Panc1 (cell line): ENCODE data around the gene TCTN3. TPM values are rescaled to one million over a fixed set of nuclear protein-coding genes. Genes with fewer than 3 reads are reported as not detected.
"Not testable (repeated sequence)": the region's sequence is repeated elsewhere in the genome, so short reads cannot be mapped to it uniquely, and the experiment has no call there.

Experiments used
- ATAC-seq: fragments of 200-7000 bp; cut with Tn5 transposase; 2 replicates; pipeline ENCODE4 v1.9.1; 2020; ENCODE audit warnings: mild to moderate bottlenecking, moderate library complexity
- BruUV-seq: library from RNA; stranded (reverse); fragments of 400-500 nt; replicated peaks from 2 replicates; lab custom pipeline; 2021; lab: Mats Ljungman, UMichigan
- CTCF ChIA-PET: fragments of 300-600 bp; sonication (Branson Sonifier 250); formaldehyde crosslinking; loops from one replicate; lab custom pipeline; 2022; ENCODE audit warnings: antibody characterized with exemption; lab: Charles Lee
- POLR2A ChIA-PET: fragments of 300-600 bp; sonication (Branson Sonifier 250); formaldehyde crosslinking; loops from one replicate; lab custom pipeline; 2022; ENCODE audit warnings: antibody characterized with exemption; lab: Charles Lee
- DNase-seq: peaks from one replicate; pipeline ENCODE4 v3.0.0-alpha.2; 2010; ENCODE audit warnings: low read depth, low spot score
- H3K27ac ChIP-seq: 2 replicates; pipeline ENCODE4 v1.5.1; 2011; ENCODE audit warnings: mild to moderate bottlenecking, low read length, inconsistent platforms
- H3K27me3 ChIP-seq: fragments of 200-500 bp; sonication (Bioruptor generic); 2 replicates; pipeline ENCODE4 v1.6.0; 2014; ENCODE audit warnings: low read length, inconsistent platforms; ENCODE audit not compliant: control insufficient read depth, insufficient read depth
- H3K36me3 ChIP-seq: fragments of 200-500 bp; sonication (Bioruptor generic); 2 replicates; pipeline ENCODE4 v1.5.1; 2014; ENCODE audit warnings: inconsistent platforms, mild to moderate bottlenecking, low read length, moderate library complexity; ENCODE audit not compliant: control insufficient read depth, insufficient read depth
- H3K4me1 ChIP-seq: 2 replicates; pipeline ENCODE4 v1.5.1; 2011; ENCODE audit warnings: inconsistent platforms, mild to moderate bottlenecking, low read length, moderate library complexity; ENCODE audit not compliant: control insufficient read depth, insufficient read depth
- H3K4me3 ChIP-seq, 2 experiments: 2 replicates each; pipeline ENCODE4 v1.5.1; 2011 to 2012; ENCODE audit warnings: low read depth in 2 of 2, low read length in 2 of 2, mild to moderate bottlenecking in 2 of 2, inconsistent platforms in 1 of 2, moderate library complexity in 1 of 2
- H3K9me3 ChIP-seq: fragments of 200-500 bp; sonication (Bioruptor generic); 2 replicates; pipeline ENCODE4 v1.5.1; 2014; ENCODE audit warnings: low read depth, mild to moderate bottlenecking, inconsistent platforms, low read length, moderate library complexity; ENCODE audit not compliant: control insufficient read depth, insufficient read depth
- POLR2AphosphoS5 ChIP-seq: IDR thresholded peaks from 2 replicates; pipeline ENCODE4 v1.6.1; 2012; ENCODE audit warnings: mild to moderate bottlenecking, low read depth, low read length, moderate library complexity
- SIN3A ChIP-seq: IDR thresholded peaks from 2 replicates; pipeline ENCODE4 v1.6.1; 2012; ENCODE audit warnings: low read depth, mild to moderate bottlenecking, low read length, moderate library complexity, borderline replicate concordance; ENCODE audit not compliant: insufficient read depth
- TCF7L2 ChIP-seq: IDR thresholded peaks from 2 replicates; pipeline ENCODE4 v1.6.1; 2011; ENCODE audit warnings: mild to moderate bottlenecking, low read depth, low read length, inconsistent platforms
- in situ Hi-C: cut with HindIII; loops from 2 replicates; pipeline ENCODE4 v1.10.0; 2016; ENCODE audit warnings: low sequenced_read_pairs, low pct_unique_long_range_greater_than_20kb
- intact Hi-C: fragments of 100-400 bp; cut with micrococcal nuclease; formaldehyde crosslinking; loops from one replicate; pipeline ENCODE4 v1.10.0; 2022; ENCODE audit not compliant: unreplicated experiment
- total RNA-seq: library from RNA; stranded (reverse); gene quantifications from one replicate; pipeline ENCODE4 v1.2.1, GENCODE V29; 2021; ENCODE audit not compliant: unreplicated experiment
- TF ChIP-seq, protein P1 (sequence below), 2 experiments: IDR thresholded peaks; 2 replicates each; pipeline ENCODE4 v1.6.1; 2011 to 2012; ENCODE audit warnings: low read depth in 2 of 2, control low read depth in 1 of 2, low read length in 1 of 2, mild to moderate bottlenecking in 1 of 2, moderate library complexity in 1 of 2; ENCODE audit not compliant: insufficient read depth in 1 of 2
- TF ChIP-seq, protein P2 (sequence below): fragments of 450-650 bp; IDR thresholded peaks from 2 replicates; pipeline ENCODE4 v1.5.1; 2017; ENCODE audit warnings: mild to moderate bottlenecking

TCTN3 gene
- total RNA-seq, 1 experiment from 2014 or later, result 56.6 TPM

DNA sequence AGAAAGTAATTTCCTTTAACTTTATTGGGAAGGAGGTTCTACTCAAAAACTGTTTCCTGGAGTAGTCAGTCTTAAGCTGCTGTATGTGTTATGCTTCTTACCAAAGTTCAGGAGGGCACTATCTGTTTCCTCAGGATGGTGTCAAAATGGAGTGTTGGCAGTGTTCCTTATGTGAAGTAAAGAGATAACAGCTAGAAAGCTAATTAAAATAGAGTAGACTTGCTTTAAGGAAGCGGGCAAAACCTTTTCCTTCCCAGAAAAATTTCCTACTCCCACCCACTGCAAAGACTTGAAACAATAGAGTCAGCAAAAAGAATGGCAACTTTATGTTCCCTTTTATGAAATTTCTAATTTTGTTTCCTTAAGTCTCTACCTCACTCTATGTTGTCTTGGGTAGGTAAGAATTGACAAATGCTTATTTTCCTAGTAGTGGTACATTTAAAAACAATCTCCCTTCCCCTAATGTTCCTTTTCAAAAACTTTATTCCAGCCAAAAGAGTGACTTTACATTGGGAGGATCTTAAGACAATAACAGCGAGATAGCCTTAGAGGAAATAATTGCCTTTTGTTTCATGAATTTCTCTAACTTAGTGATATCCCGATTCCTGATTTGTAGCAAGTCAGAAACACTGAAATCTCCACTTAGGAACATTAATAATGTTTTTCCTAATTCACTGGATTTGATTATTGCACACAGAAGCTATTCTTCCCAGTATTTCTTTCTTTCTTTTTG, 35.8 kb upstream of the TCTN3 start:
- H3K27me3 ChIP-seq, result 0 out of 2 replicates have a peak, but pooled peaks cover 5% of the 10 kb centered on the region
- no peak overlapping the region for H3K4me3 ChIP-seq
- H3K36me3 ChIP-seq, result no peaks in the 10 kb centered on the region
- no TSS peak for BruUV-seq
- no peaks in the 10 kb centered on the region; the same call in 1 of the 2 replicates for H3K9me3 ChIP-seq
- ChIA-PET CTCF (no interaction called here), POLR2A (no interaction called here)
- ATAC-seq (no peak), DNase-seq (no peak)
- TF ChIP-seq POLR2AphosphoS5 (no peak), SIN3A (no peak), TCF7L2 (no peak)
- TF ChIP-seq, protein P1, sequence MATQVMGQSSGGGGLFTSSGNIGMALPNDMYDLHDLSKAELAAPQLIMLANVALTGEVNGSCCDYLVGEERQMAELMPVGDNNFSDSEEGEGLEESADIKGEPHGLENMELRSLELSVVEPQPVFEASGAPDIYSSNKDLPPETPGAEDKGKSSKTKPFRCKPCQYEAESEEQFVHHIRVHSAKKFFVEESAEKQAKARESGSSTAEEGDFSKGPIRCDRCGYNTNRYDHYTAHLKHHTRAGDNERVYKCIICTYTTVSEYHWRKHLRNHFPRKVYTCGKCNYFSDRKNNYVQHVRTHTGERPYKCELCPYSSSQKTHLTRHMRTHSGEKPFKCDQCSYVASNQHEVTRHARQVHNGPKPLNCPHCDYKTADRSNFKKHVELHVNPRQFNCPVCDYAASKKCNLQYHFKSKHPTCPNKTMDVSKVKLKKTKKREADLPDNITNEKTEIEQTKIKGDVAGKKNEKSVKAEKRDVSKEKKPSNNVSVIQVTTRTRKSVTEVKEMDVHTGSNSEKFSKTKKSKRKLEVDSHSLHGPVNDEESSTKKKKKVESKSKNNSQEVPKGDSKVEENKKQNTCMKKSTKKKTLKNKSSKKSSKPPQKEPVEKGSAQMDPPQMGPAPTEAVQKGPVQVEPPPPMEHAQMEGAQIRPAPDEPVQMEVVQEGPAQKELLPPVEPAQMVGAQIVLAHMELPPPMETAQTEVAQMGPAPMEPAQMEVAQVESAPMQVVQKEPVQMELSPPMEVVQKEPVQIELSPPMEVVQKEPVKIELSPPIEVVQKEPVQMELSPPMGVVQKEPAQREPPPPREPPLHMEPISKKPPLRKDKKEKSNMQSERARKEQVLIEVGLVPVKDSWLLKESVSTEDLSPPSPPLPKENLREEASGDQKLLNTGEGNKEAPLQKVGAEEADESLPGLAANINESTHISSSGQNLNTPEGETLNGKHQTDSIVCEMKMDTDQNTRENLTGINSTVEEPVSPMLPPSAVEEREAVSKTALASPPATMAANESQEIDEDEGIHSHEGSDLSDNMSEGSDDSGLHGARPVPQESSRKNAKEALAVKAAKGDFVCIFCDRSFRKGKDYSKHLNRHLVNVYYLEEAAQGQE (IDR thresholded peaks at IDR 0.05; ENCODE audit: insufficient read depth in 1 of 2, low read depth in 2 of 2, low read length in 1 of 2), result no peak
- TF ChIP-seq, protein P2, sequence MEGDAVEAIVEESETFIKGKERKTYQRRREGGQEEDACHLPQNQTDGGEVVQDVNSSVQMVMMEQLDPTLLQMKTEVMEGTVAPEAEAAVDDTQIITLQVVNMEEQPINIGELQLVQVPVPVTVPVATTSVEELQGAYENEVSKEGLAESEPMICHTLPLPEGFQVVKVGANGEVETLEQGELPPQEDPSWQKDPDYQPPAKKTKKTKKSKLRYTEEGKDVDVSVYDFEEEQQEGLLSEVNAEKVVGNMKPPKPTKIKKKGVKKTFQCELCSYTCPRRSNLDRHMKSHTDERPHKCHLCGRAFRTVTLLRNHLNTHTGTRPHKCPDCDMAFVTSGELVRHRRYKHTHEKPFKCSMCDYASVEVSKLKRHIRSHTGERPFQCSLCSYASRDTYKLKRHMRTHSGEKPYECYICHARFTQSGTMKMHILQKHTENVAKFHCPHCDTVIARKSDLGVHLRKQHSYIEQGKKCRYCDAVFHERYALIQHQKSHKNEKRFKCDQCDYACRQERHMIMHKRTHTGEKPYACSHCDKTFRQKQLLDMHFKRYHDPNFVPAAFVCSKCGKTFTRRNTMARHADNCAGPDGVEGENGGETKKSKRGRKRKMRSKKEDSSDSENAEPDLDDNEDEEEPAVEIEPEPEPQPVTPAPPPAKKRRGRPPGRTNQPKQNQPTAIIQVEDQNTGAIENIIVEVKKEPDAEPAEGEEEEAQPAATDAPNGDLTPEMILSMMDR, result no peak
- H3K4me1 ChIP-seq, result no peaks in the 10 kb centered on the region
- H3K27ac ChIP-seq, result no peak overlapping the region
- intact Hi-C loops, result no loop called here
- in situ Hi-C loops, result no loop called here

DNA sequence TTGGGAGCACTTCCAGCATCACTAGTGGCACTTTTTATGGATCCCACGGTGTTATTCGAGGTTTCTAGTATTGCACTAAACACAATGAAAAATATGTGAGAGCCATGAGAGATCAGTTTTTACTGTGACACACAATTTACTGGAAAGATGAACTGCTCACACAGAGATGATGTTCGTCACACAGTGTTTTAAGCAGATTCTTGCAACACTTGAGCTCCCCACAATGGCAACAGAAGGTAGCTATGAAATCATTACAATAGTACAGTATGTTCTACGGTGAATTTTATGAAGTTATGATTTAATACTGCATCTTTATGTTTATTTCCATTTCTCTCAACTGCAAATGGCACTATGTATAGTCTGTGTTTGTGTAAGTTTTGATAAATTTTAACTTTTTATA, 34.8 kb upstream of the TCTN3 start:
- Histone ChIP-seq H3K9me3 (no peaks in the 10 kb centered on the region; the same call in 1 of the 2 replicates), H3K36me3 (no peaks in the 10 kb centered on the region), H3K27me3 (0 out of 2 replicates have a peak, but pooled peaks cover 5% of the 10 kb centered on the region), H3K4me3 (no peak overlapping the region), H3K4me1 (no peaks in the 10 kb centered on the region), H3K27ac (no peak overlapping the region)
- ChIA-PET CTCF (interaction anchor here (1.0 kb wide), 1 partner anchor 35 kb away, joined by 5 read pairs; the partner anchor contains the start of gene TCTN3), POLR2A (no interaction called here)
- DNase-seq (no peak), ATAC-seq (no peak)
- in situ Hi-C loops, result no loop called here
- intact Hi-C loops, result no loop called here
- no TSS peak for BruUV-seq
- TF ChIP-seq POLR2AphosphoS5 (no peak), TCF7L2 (no peak), SIN3A (no peak)
- TF ChIP-seq, protein P2, result peak; percentile 30; the same call in 1 of the 2 replicates
- TF ChIP-seq, protein P1 (IDR thresholded peaks at IDR 0.05; ENCODE audit: insufficient read depth in 1 of 2, low read depth in 2 of 2, low read length in 1 of 2), result no peak

DNA sequence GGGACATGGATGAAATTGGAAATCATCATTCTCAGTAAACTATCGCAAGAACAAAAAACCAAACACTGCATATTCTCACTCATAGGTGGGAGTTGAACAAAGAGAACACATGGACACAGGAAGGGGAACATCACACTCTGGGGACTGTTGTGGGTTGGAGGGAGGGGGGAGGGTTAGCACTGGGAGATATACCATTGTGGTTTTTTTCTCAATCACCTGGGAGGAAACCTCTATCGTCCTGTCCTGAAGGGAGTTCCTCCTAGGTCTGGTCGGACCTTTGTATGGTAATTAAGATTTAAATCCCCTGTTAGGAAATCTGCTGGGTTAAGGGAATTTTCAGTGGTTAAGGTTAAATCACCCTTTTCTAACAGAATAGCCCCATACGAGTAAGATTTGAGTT, 28.8 kb upstream of the TCTN3 start:
- CTCF ChIA-PET, intact Hi-C loops, POLR2A ChIA-PET, H3K4me3 ChIP-seq, H3K27ac ChIP-seq, H3K4me1 ChIP-seq, in situ Hi-C loops, H3K27me3 ChIP-seq, ATAC-seq, H3K9me3 ChIP-seq, H3K36me3 ChIP-seq, DNase-seq, BruUV-seq: not testable (repeated sequence)
